ENCODE results near the gene DNMT3L. TPM values are rescaled to one million over a fixed set of nuclear protein-coding genes. Genes with fewer than 3 reads are reported as not detected.
"Not testable (repeated sequence)": the region's sequence is repeated elsewhere in the genome, so short reads cannot be mapped to it uniquely, and the experiment has no call there.

The DNMT3L gene
- polyA plus RNA-seq, 1 of the 3 experiments (the other 2 are of a cell fraction) = not detected

GRCh38 chr21:44255511-44255981 is 6.2 kb downstream of the DNMT3L start:
- no peaks in the 10 kb centered on the region for H3K27me3 ChIP-seq (ENCODE audit: insufficient read depth)
- WGBS (ENCODE audit: low lambda C conversion rate) = 81% methylated on average over 5 of the region's 11 CpGs
- no peaks in the 10 kb centered on the region for H3K79me2 ChIP-seq (ENCODE audit: insufficient read depth)
- no peaks in the 10 kb centered on the region for H3K4me1 ChIP-seq (ENCODE audit: control insufficient read depth in 1 of 2, insufficient read depth in 2 of 2, low read depth in 1 of 2, low read length in 1 of 2)
- no peak overlapping the region for H3K9ac ChIP-seq
- no peaks in the 10 kb centered on the region for H4K20me1 ChIP-seq (ENCODE audit: insufficient read depth)
- TF ChIP-seq RFX5 (IDR thresholded peaks at IDR 0.05; ENCODE audit: low read length) (no peak), TCF12 (IDR thresholded peaks at IDR 0.05) (no peak), YY1 (IDR thresholded peaks at IDR 0.05; ENCODE audit: low read depth) (no peak), PBX3 (IDR thresholded peaks at IDR 0.05) (no peak), RCOR1 (IDR thresholded peaks at IDR 0.05; ENCODE audit: low read length) (no peak), GATA2 (CRISPR knock-in tag; IDR thresholded peaks at IDR 0.05) (no peak), NFIC (IDR thresholded peaks at IDR 0.05; ENCODE audit: borderline replicate concordance) (no peak), EP300 (IDR thresholded peaks at IDR 0.05; ENCODE audit: borderline replicate concordance in 1 of 2, low read depth in 1 of 2, low read length in 1 of 2) (no peak), POLR2AphosphoS5 (IDR thresholded peaks at IDR 0.05; ENCODE audit: low read depth, low read length) (no peak), NRF1 (IDR thresholded peaks at IDR 0.05; ENCODE audit: low read depth, low read length) (no peak), MEF2A (IDR thresholded peaks at IDR 0.05; ENCODE audit: borderline replicate concordance, low read depth) (no peak)
- no peak overlapping the region for H3K27ac ChIP-seq (ENCODE audit: low read depth in 2 of 2, low read length in 1 of 2)
- ChIA-PET CTCF (no interaction called here), POLR2A (interaction anchor here (0.6 kb wide), 1 partner anchor 568 kb away, joined by 4 read pairs; no protein-coding TSS in a partner anchor)
- no peak for DNase-seq
- H3F3A ChIP-seq (replicated peaks; ENCODE audit: insufficient read depth) = no peaks in the 10 kb centered on the region
- H3K4me3 ChIP-seq (ENCODE audit: low read depth in 2 of 2, low read length in 1 of 2) = no peak overlapping the region
- no peaks in the 10 kb centered on the region for H3K9me2 ChIP-seq
- H3K9me3 ChIP-seq = no peaks in the 10 kb centered on the region
- H3K4me2 ChIP-seq = no peak overlapping the region
- H2AFZ ChIP-seq (ENCODE audit: low read depth) = no peak overlapping the region
- H3K36me3 ChIP-seq (replicated peaks in 1 of 2; ENCODE audit: control insufficient read depth in 1 of 2, insufficient read depth in 2 of 2, low read length in 1 of 2) = no peaks in the 10 kb centered on the region

- Histone ChIP-seq H4K20me1 (ENCODE audit: insufficient read depth) (no peaks in the 10 kb centered on the region), H3K9me2 (no peaks in the 10 kb centered on the region), H3K4me2 (no peak overlapping the region), H3K9ac (no peak overlapping the region), H3K4me1 (ENCODE audit: control insufficient read depth in 1 of 2, insufficient read depth in 2 of 2, low read depth in 1 of 2, low read length in 1 of 2) (no peaks in the 10 kb centered on the region), H2AFZ (ENCODE audit: low read depth) (no peak overlapping the region), H3K79me2 (ENCODE audit: insufficient read depth) (no peaks in the 10 kb centered on the region), H3K4me3 (ENCODE audit: low read depth in 2 of 2, low read length in 1 of 2) (no peak overlapping the region), H3K27me3 (ENCODE audit: insufficient read depth) (no peaks in the 10 kb centered on the region), H3K27ac (ENCODE audit: low read depth in 2 of 2, low read length in 1 of 2) (no peak overlapping the region), H3K9me3 (no peaks in the 10 kb centered on the region), H3K36me3 (replicated peaks in 1 of 2; ENCODE audit: control insufficient read depth in 1 of 2, insufficient read depth in 2 of 2, low read length in 1 of 2) (no peaks in the 10 kb centered on the region), H3F3A (replicated peaks; ENCODE audit: insufficient read depth) (no peaks in the 10 kb centered on the region)
- ChIA-PET CTCF (no interaction called here), POLR2A (no interaction called here)
- DNase-seq = no peak
- 48% methylated on average over 12 of the region's 29 CpGs for WGBS (ENCODE audit: low lambda C conversion rate)
- TF ChIP-seq FOSL2 (IDR thresholded peaks at IDR 0.05; ENCODE audit: borderline replicate concordance, low read depth) (no peak), REST (IDR thresholded peaks at IDR 0.05; ENCODE audit: low read depth, low read length) (peak; percentile 63; the same call in 1 of the 2 replicates), CTCF (IDR thresholded peaks at IDR 0.05) (no peak)
These were observed 7.6 kb downstream of the DNMT3L start for GRCh38 chr21:44253832-44254710.

GRCh38 chr21:44249204-44250037 is 12.3 kb downstream of the DNMT3L start:
- H2AFZ ChIP-seq (ENCODE audit: low read depth); H3F3A ChIP-seq (replicated peaks; ENCODE audit: insufficient read depth); H4K20me1 ChIP-seq (ENCODE audit: insufficient read depth); POLR2A ChIA-PET; H3K27ac ChIP-seq (ENCODE audit: low read depth in 2 of 2, low read length in 1 of 2); H3K9me2 ChIP-seq; H3K79me2 ChIP-seq (ENCODE audit: insufficient read depth); H3K4me1 ChIP-seq (ENCODE audit: control insufficient read depth in 1 of 2, insufficient read depth in 2 of 2, low read depth in 1 of 2, low read length in 1 of 2); DNase-seq; H3K9me3 ChIP-seq; H3K9ac ChIP-seq; CTCF ChIA-PET; H3K4me3 ChIP-seq (ENCODE audit: low read depth in 2 of 2, low read length in 1 of 2); H3K36me3 ChIP-seq (replicated peaks in 1 of 2; ENCODE audit: control insufficient read depth in 1 of 2, insufficient read depth in 2 of 2, low read length in 1 of 2); H3K27me3 ChIP-seq (ENCODE audit: insufficient read depth); H3K4me2 ChIP-seq: not testable (repeated sequence)
- no CpG with 5 or more reads among the region's 33 CpGs for WGBS (ENCODE audit: low lambda C conversion rate)

Data from SK-N-SH (cell line).